ENCODE results near the gene NPAS3. TPM values are rescaled to one million over a fixed set of nuclear protein-coding genes. Genes with fewer than 3 reads are reported as not detected.

The NPAS3 gene
- total and polyA plus RNA-seq, 4 donors, result 0.07 to 0.09 (median 0.08) TPM; not detected in 1

DNA sequence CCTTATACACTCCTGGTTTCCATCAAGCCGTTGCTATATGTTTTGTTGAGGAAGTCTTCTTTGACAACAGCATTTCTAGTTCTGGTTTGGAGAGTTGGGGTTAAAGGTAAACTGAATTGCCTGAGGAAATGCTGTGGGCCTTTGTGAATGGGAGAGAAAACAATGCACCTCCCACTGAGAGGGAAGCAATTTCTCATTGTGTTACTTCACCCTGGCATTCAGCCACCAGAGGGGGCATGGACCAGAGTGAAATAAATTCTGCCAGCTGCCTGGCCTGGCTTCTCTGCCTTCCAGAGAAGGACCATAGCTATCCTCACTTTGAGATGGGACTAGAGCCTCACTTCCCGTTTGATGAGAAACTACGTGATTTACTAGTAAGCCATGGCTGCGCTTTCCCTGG, 536.9 kb downstream of the NPAS3 start:
- 43% methylated on average over 4 of the region's 4 CpGs for WGBS
- Histone ChIP-seq H3K9me3 (ENCODE audit: control insufficient read depth in 4 of 4, low read length in 3 of 4) (no peaks in the 10 kb centered on the region), H3K36me3 (ENCODE audit: control insufficient read depth in 4 of 4, insufficient read depth in 3 of 4, low read depth in 1 of 4, low read length in 3 of 4) (no peaks in the 10 kb centered on the region), H3K9ac (ENCODE audit: low read depth in 1 of 2, low read length in 2 of 2) (no peak overlapping the region), H3K4me1 (ENCODE audit: control insufficient read depth in 4 of 4, insufficient read depth in 4 of 4, low read length in 3 of 4) (no peaks in the 10 kb centered on the region), H3K27me3 (ENCODE audit: control insufficient read depth in 4 of 4, insufficient read depth in 4 of 4, low read length in 3 of 4) (peaks cover 0 to 7% (median 0%) of the 10 kb centered on the region in 4 donors), H3K4me3 (ENCODE audit: low read depth in 1 of 3, low read length in 3 of 3) (no peak overlapping the region), H3K27ac (ENCODE audit: low read depth in 1 of 2, low read length in 2 of 2) (no peak overlapping the region)
- TF ChIP-seq, protein P1, sequence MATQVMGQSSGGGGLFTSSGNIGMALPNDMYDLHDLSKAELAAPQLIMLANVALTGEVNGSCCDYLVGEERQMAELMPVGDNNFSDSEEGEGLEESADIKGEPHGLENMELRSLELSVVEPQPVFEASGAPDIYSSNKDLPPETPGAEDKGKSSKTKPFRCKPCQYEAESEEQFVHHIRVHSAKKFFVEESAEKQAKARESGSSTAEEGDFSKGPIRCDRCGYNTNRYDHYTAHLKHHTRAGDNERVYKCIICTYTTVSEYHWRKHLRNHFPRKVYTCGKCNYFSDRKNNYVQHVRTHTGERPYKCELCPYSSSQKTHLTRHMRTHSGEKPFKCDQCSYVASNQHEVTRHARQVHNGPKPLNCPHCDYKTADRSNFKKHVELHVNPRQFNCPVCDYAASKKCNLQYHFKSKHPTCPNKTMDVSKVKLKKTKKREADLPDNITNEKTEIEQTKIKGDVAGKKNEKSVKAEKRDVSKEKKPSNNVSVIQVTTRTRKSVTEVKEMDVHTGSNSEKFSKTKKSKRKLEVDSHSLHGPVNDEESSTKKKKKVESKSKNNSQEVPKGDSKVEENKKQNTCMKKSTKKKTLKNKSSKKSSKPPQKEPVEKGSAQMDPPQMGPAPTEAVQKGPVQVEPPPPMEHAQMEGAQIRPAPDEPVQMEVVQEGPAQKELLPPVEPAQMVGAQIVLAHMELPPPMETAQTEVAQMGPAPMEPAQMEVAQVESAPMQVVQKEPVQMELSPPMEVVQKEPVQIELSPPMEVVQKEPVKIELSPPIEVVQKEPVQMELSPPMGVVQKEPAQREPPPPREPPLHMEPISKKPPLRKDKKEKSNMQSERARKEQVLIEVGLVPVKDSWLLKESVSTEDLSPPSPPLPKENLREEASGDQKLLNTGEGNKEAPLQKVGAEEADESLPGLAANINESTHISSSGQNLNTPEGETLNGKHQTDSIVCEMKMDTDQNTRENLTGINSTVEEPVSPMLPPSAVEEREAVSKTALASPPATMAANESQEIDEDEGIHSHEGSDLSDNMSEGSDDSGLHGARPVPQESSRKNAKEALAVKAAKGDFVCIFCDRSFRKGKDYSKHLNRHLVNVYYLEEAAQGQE (IDR thresholded peaks at IDR 0.05), result no peak
- no peak for TF ChIP-seq RXRA (IDR thresholded peaks at IDR 0.05)
- no peak for TF ChIP-seq SP1 (IDR thresholded peaks at IDR 0.05)
- TF ChIP-seq, protein P2, sequence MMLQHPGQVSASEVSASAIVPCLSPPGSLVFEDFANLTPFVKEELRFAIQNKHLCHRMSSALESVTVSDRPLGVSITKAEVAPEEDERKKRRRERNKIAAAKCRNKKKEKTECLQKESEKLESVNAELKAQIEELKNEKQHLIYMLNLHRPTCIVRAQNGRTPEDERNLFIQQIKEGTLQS (IDR thresholded peaks at IDR 0.05), result no peak
- no peak for TF ChIP-seq EGR1 (IDR thresholded peaks at IDR 0.05; ENCODE audit: low read depth in 2 of 2)
- TF ChIP-seq FOXA1 (IDR thresholded peaks at IDR 0.05), result no peak
- TF ChIP-seq, protein P3, sequence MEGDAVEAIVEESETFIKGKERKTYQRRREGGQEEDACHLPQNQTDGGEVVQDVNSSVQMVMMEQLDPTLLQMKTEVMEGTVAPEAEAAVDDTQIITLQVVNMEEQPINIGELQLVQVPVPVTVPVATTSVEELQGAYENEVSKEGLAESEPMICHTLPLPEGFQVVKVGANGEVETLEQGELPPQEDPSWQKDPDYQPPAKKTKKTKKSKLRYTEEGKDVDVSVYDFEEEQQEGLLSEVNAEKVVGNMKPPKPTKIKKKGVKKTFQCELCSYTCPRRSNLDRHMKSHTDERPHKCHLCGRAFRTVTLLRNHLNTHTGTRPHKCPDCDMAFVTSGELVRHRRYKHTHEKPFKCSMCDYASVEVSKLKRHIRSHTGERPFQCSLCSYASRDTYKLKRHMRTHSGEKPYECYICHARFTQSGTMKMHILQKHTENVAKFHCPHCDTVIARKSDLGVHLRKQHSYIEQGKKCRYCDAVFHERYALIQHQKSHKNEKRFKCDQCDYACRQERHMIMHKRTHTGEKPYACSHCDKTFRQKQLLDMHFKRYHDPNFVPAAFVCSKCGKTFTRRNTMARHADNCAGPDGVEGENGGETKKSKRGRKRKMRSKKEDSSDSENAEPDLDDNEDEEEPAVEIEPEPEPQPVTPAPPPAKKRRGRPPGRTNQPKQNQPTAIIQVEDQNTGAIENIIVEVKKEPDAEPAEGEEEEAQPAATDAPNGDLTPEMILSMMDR (IDR thresholded peaks at IDR 0.05; ENCODE audit: low read depth, low read length, missing input control), result peak; percentile 14
- TF ChIP-seq RAD21 (IDR thresholded peaks at IDR 0.05), result peak; percentile 18 to 50
- TF ChIP-seq, protein P4, sequence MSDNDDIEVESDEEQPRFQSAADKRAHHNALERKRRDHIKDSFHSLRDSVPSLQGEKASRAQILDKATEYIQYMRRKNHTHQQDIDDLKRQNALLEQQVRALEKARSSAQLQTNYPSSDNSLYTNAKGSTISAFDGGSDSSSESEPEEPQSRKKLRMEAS (IDR thresholded peaks at IDR 0.05), result no peak
- no peak for DNase-seq (ENCODE audit: low spot score)

DNA sequence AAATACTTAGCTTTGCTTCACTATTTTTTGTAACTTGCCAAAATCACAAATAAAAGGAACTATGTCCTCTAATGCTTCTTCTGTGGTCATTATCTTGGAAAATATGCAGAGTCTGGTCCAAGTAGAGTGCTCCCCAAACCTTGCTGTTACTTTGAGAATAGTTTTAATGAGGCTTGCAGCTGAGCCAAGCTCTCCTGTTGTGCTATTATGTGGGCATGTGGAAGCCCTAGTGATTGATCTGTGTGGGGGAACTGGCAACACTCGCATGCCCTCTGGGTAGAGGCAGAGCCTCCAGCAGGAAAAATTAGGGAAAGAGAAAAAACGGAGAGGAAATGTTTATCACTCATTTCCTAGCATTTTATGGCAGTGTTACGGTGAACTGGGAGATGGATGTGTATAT, 539.1 kb downstream of the NPAS3 start:
- WGBS, result 67% methylated on average over 3 of the region's 3 CpGs
- H3K4me1 ChIP-seq (ENCODE audit: control insufficient read depth in 4 of 4, insufficient read depth in 4 of 4, low read length in 3 of 4), result no peaks in the 10 kb centered on the region
- no peak for DNase-seq (ENCODE audit: low spot score)
- peaks cover 0 to 7% (median 0%) of the 10 kb centered on the region in 4 donors for H3K27me3 ChIP-seq (ENCODE audit: control insufficient read depth in 4 of 4, insufficient read depth in 4 of 4, low read length in 3 of 4)
- no peak overlapping the region for H3K27ac ChIP-seq (ENCODE audit: low read depth in 1 of 2, low read length in 2 of 2)
- H3K4me3 ChIP-seq (ENCODE audit: low read depth in 1 of 3, low read length in 3 of 3), result no peak overlapping the region
- no peak overlapping the region for H3K9ac ChIP-seq (ENCODE audit: low read depth in 1 of 2, low read length in 2 of 2)
- H3K36me3 ChIP-seq (ENCODE audit: control insufficient read depth in 4 of 4, insufficient read depth in 3 of 4, low read depth in 1 of 4, low read length in 3 of 4), result no peaks in the 10 kb centered on the region
- H3K9me3 ChIP-seq (ENCODE audit: control insufficient read depth in 4 of 4, low read length in 3 of 4), result no peaks in the 10 kb centered on the region
- TF ChIP-seq RAD21 (IDR thresholded peaks at IDR 0.05), result no peak
- TF ChIP-seq YY1 (IDR thresholded peaks at IDR 0.05), result no peak
- no peak for TF ChIP-seq FOXA2 (IDR thresholded peaks at IDR 0.05)
- TF ChIP-seq, protein P2 (IDR thresholded peaks at IDR 0.05), result no peak
- TF ChIP-seq GABPA (IDR thresholded peaks at IDR 0.05 in 1 of 2, conservative IDR thresholded peaks at IDR 0.05 in 1 of 2), result no peak
- TF ChIP-seq, protein P5, sequence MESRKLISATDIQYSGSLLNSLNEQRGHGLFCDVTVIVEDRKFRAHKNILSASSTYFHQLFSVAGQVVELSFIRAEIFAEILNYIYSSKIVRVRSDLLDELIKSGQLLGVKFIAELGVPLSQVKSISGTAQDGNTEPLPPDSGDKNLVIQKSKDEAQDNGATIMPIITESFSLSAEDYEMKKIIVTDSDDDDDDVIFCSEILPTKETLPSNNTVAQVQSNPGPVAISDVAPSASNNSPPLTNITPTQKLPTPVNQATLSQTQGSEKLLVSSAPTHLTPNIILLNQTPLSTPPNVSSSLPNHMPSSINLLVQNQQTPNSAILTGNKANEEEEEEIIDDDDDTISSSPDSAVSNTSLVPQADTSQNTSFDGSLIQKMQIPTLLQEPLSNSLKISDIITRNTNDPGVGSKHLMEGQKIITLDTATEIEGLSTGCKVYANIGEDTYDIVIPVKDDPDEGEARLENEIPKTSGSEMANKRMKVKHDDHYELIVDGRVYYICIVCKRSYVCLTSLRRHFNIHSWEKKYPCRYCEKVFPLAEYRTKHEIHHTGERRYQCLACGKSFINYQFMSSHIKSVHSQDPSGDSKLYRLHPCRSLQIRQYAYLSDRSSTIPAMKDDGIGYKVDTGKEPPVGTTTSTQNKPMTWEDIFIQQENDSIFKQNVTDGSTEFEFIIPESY (IDR thresholded peaks at IDR 0.05), result no peak
- TF ChIP-seq HNF4A (conservative IDR thresholded peaks at IDR 0.05), result no peak
- no peak for TF ChIP-seq RXRA (IDR thresholded peaks at IDR 0.05)
- TF ChIP-seq JUND (IDR thresholded peaks at IDR 0.05), result no peak
- no peak for TF ChIP-seq FOXA1 (IDR thresholded peaks at IDR 0.05)
- TF ChIP-seq, protein P1 (IDR thresholded peaks at IDR 0.05), result no peak
- no peak for TF ChIP-seq NR2F2 (IDR thresholded peaks at IDR 0.05)
- TF ChIP-seq SP1 (IDR thresholded peaks at IDR 0.05), result no peak
- TF ChIP-seq TAF1 (conservative IDR thresholded peaks at IDR 0.05), result no peak
- TF ChIP-seq, protein P4 (IDR thresholded peaks at IDR 0.05), result no peak

Measured in liver (tissue), 9 donors.